Right cardiac atrium (tissue), 5 donors: ENCODE measurements around the gene VPS4B. TPM values are rescaled to one million over a fixed set of nuclear protein-coding genes. Genes with fewer than 3 reads are reported as not detected.
A peak's percentile ranks its signal among the peaks of the same experiment; 100 is the strongest.

ENCODE experiments used
- ATAC-seq, 2 donors: fragments of 200-7000 bp; cut with Tn5 transposase; one replicate each; pipeline versions ENCODE4 v1.8.0 to v1.9.1; 2020; ENCODE audit warnings: moderate library complexity in 2 of 2, mild to moderate bottlenecking in 1 of 2
- DNase-seq, 3 donors: peaks; one replicate each; pipeline ENCODE4 v3.0.0-alpha.2; 2020
- H3K27ac ChIP-seq: one replicate; pipeline ENCODE4 v1.5.1; 2013; ENCODE audit warnings: mild to moderate bottlenecking, low read length, control low read depth, moderate library complexity
- H3K27me3 ChIP-seq: one replicate; pipeline ENCODE4 v1.6.1; 2013; ENCODE audit not compliant: control insufficient read depth, insufficient read depth
- H3K4me1 ChIP-seq: one replicate; pipeline ENCODE4 v1.6.1; 2013; ENCODE audit warnings: low read length; ENCODE audit not compliant: control insufficient read depth, insufficient read depth
- H3K4me3 ChIP-seq: one replicate; pipeline ENCODE4 v1.5.1; 2013; ENCODE audit warnings: low read length, control low read depth
- H3K9me3 ChIP-seq: one replicate; pipeline ENCODE4 v1.6.1; 2013; ENCODE audit warnings: low read length; ENCODE audit not compliant: control insufficient read depth
- WGBS: extraction: QIAGEN DNeasy Blood & Tissue Kit; methylation state at CpG from one replicate; pipeline ENCODE4 v1.1.7; 2013; 5-methylcytosine and 5-hydroxymethylcytosine counted together
- intact Hi-C, 4 donors: fragments of 100-400 bp; cut with DNase I; formaldehyde crosslinking; loops; one replicate each; pipeline versions ENCODE4 v1.11.0 to v1.14.0; 2022 to 2023
- polyA plus RNA-seq: library from polyadenylated mRNA; stranded (reverse); fragments of 200-250 nt; gene quantifications from one replicate; pipeline ENCODE4 v1.2.3, GENCODE V29; 2013
- total RNA-seq, 4 donors: library from RNA; stranded (reverse); fragmentation: NEBNext Ultra II Directional; extraction: Animal tissue kit (Norgen Biotek cat#: 25700); gene quantifications; one replicate each; pipeline ENCODE4 v1.2.1, GENCODE V29; 2021
- donor health status: healthy with polysubstance abuse.
- donor health status: DM: no; HTN: yes; CAD: no.
- donor health status: DM: no; HTN: no; CAD: no.
- donor health status: DM: no; HTN: yes; CAD: no; lungs with severe emphysema.
- donor health status: DM: yes; HTN: yes; CAD: no.

Gene VPS4B
- total and polyA plus RNA-seq, 5 donors = 8.0 to 28.8 (median 27.2) TPM

DNA sequence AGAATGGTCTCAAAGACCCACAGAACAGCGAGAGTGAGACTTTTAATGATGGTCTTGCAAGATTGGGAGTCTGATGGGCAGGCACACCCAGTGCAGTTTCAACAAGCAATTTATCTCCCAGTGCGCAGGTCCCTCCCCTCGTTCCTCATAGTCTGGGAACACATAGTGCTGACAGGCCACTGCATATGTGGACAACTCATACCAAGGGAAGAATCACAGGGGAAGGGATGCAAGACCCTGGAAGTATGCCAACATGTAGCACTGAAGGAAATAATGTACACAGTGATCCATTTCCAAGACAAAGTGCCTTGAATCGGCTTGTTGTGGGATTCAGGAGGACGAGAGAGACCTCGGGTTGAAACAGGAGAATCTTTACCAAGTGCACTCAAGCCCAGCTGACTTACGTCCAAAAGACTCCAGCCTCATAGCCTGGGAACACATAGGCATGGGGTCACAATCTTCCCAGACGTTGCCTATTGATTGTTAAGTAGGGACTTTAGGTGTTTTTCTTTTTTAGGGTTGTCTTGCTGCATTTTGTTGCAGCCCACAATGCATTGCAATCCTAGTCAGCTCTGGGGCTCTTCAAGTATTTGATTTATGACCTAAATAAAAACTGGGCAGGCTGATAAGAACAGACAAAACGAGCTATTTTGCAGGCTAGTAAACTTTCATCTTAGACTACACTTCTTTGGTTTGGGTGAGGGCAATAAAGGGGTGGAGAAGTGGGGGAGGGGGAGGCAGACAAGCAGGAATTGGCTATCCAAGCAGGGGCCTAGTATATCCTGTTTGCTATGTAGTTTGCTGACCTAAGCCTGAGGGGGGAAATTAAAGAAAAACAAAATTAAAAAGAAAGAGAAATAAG is 29.8 kb upstream of the VPS4B start:
- ATAC-seq (peak; percentile 64 to 69), DNase-seq (peak in 1 of 3 donors; percentile 24)
- no peak overlapping the region for H3K4me3 ChIP-seq
- peak overlapping the region; percentile 31 for H3K27ac ChIP-seq
- WGBS = 37% methylated on average over 9 of the region's 9 CpGs
- no peaks in the 10 kb centered on the region for H3K9me3 ChIP-seq
- peaks cover 2% of the 10 kb centered on the region for H3K4me1 ChIP-seq
- no peaks in the 10 kb centered on the region for H3K27me3 ChIP-seq
- intact Hi-C loops = no loop called here

DNA sequence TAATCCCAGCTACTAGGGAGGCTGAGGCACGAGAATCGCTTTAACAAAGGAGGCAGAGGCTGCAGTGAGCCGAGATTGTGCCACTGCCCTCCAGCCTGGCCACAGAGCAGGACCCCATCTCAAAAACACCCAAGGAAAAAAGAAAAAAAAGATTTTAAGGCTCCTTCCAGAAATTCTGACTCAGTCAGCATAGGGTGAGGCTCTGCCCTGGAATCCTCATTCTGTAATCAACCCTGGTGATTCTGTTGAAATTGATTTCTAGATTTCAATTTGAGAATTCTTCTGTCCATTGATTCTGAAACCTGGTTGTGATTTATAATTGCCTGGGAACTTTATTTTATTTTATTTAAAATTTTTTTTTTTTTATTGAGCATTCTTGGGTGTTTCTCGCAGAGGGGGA is 27.1 kb upstream of the VPS4B start:
- intact Hi-C loops = loop anchor here in 1 of 4 donors (10.0 kb wide), 1 partner anchor 435 kb away; no protein-coding TSS in a partner anchor
- ATAC-seq (no peak), DNase-seq (no peak)
- H3K27ac ChIP-seq = no peak overlapping the region
- H3K4me1 ChIP-seq = peaks cover 2% of the 10 kb centered on the region
- 89% methylated on average over 4 of the region's 4 CpGs for WGBS
- H3K4me3 ChIP-seq = no peak overlapping the region
- no peaks in the 10 kb centered on the region for H3K9me3 ChIP-seq
- no peaks in the 10 kb centered on the region for H3K27me3 ChIP-seq

GRCh38 chr18:63447066-63447465 is 24.8 kb upstream of the VPS4B start:
- DNase-seq = no peak
- WGBS = 85% methylated on average over 5 of the region's 5 CpGs
- no peak for ATAC-seq
- Histone ChIP-seq H3K27ac (no peak overlapping the region), H3K27me3 (no peaks in the 10 kb centered on the region), H3K4me1 (peaks cover 2% of the 10 kb centered on the region), H3K9me3 (no peaks in the 10 kb centered on the region), H3K4me3 (no peak overlapping the region)
- intact Hi-C loops = loop anchor here in 1 of 4 donors (10.0 kb wide), 1 partner anchor 432 kb away; no protein-coding TSS in a partner anchor

DNA sequence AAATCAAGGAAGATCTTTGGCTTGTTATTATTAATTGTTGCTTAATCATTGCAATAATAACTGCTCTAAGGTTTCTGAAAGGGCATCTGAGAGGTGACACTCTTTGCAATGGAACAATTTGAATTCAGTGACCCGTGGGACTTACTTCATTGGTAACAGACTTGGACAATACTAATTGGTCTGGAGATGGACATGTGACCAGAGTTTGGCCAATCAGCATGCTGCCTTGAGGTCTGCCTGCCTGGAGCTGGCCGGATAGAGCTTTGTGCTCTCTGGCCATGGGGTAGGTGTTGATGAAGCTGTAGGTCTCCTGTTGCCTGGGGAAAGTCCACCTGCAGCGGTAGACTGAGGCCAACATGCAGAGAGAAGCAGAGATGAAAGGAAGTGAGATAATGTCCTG is 24.0 kb upstream of the VPS4B start:
- H3K27ac ChIP-seq = no peak overlapping the region
- no peak overlapping the region for H3K4me3 ChIP-seq
- intact Hi-C loops = loop anchor here in 1 of 4 donors (10.0 kb wide), 1 partner anchor 431 kb away; no protein-coding TSS in a partner anchor
- no peaks in the 10 kb centered on the region for H3K27me3 ChIP-seq
- no peaks in the 10 kb centered on the region for H3K4me1 ChIP-seq
- DNase-seq = no peak
- 95% methylated on average over 3 of the region's 3 CpGs for WGBS
- H3K9me3 ChIP-seq = no peaks in the 10 kb centered on the region
- ATAC-seq = no peak

DNA sequence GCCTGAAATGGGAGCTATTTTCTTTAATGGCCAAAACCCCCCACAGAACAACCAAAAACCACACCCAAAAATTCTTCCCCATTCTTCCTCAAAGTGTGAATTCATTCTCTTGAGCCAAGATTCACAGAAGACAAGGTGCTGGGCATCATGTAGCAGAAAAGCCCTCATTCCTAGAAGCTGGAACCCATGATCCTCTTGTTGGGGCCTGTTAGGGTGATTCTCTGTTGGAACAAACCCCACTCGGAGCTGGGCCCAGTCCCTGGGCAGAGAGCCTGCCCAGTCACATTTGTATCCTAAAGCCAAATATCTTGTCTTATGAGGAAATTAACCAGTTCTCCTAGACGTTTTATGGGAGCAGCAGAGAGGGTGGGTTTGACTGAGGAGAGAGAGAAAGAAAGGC is 22.8 kb upstream of the VPS4B start:
- WGBS = 42% methylated on average over 2 of the region's 2 CpGs
- H3K27ac ChIP-seq = peak overlapping the region; percentile 76
- no peak overlapping the region for H3K4me3 ChIP-seq
- ATAC-seq = peak; percentile 42 to 44
- H3K27me3 ChIP-seq = no peaks in the 10 kb centered on the region
- no peaks in the 10 kb centered on the region for H3K4me1 ChIP-seq
- no peak for DNase-seq
- intact Hi-C loops = loop anchor here in 1 of 4 donors (10.0 kb wide), 1 partner anchor 430 kb away; no protein-coding TSS in a partner anchor
- no peaks in the 10 kb centered on the region for H3K9me3 ChIP-seq

GRCh38 chr18:63444580-63444979 is 22.3 kb upstream of the VPS4B start:
- Histone ChIP-seq H3K27me3 (no peaks in the 10 kb centered on the region), H3K4me3 (no peak overlapping the region), H3K9me3 (no peaks in the 10 kb centered on the region), H3K4me1 (no peaks in the 10 kb centered on the region), H3K27ac (peak overlapping the region; percentile 76)
- DNase-seq = no peak
- intact Hi-C loops = loop anchor here in 3 of 4 donors (5.0 to 10.0 kb wide), 3 partner anchors 427 to 432 kb away; no protein-coding TSS in a partner anchor
- peak; percentile 72 to 78 for ATAC-seq
- 51% methylated on average over 6 of the region's 6 CpGs for WGBS

DNA sequence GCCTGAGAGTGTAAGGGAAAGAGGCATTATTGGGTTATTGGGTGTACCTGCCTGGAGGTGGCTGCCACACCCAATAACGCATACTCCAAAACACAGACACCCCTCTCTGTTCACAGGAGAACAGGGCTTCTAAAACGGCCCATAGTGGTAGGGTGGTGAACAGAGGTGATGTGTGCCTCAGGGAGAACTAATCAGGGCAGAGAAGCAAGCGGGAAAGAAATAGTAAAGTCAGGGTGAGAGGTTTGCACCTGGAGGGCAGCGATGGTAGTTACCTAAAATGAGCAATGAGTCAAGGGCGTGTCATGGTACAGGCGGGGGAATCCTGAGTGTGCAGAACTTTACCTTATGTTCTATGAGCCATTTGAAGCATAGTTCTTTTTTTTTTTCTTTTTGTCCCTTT is 21.6 kb upstream of the VPS4B start:
- no peak for ATAC-seq
- no peaks in the 10 kb centered on the region for H3K9me3 ChIP-seq
- no peaks in the 10 kb centered on the region for H3K4me1 ChIP-seq
- intact Hi-C loops = loop anchor here in 3 of 4 donors (5.0 to 10.0 kb wide), 3 partner anchors 427 to 432 kb away; no protein-coding TSS in a partner anchor
- no peak for DNase-seq
- H3K27me3 ChIP-seq = no peaks in the 10 kb centered on the region
- no peak overlapping the region for H3K27ac ChIP-seq
- H3K4me3 ChIP-seq = no peak overlapping the region
- 92% methylated on average over 6 of the region's 6 CpGs for WGBS

GRCh38 chr18:63440881-63441280 is 18.6 kb upstream of the VPS4B start:
- intact Hi-C loops = loop anchor here in 3 of 4 donors (5.0 to 10.0 kb wide), 3 partner anchors 424 to 429 kb away; no protein-coding TSS in a partner anchor
- Histone ChIP-seq H3K4me1 (no peaks in the 10 kb centered on the region), H3K4me3 (no peak overlapping the region), H3K27ac (no peak overlapping the region), H3K9me3 (no peaks in the 10 kb centered on the region), H3K27me3 (no peaks in the 10 kb centered on the region)
- ATAC-seq = no peak
- WGBS = 67% methylated on average over 5 of the region's 5 CpGs
- DNase-seq = no peak

GRCh38 chr18:63440219-63440618 is 17.9 kb upstream of the VPS4B start:
- ATAC-seq (peak; percentile 22 to 47), DNase-seq (peak in 2 of 3 donors; percentile 39 to 69)
- intact Hi-C loops = loop anchor here in 3 of 4 donors (5.0 to 10.0 kb wide), 3 partner anchors 423 to 428 kb away; no protein-coding TSS in a partner anchor
- Histone ChIP-seq H3K27ac (no peak overlapping the region), H3K9me3 (no peaks in the 10 kb centered on the region), H3K4me3 (no peak overlapping the region), H3K27me3 (no peaks in the 10 kb centered on the region), H3K4me1 (no peaks in the 10 kb centered on the region)
- 8% methylated on average over 1 of the region's 1 CpG for WGBS

- 3% methylated on average over 6 of the region's 6 CpGs for WGBS
- DNase-seq (no peak), ATAC-seq (peak; percentile 54 to 67)
- intact Hi-C loops = loop anchor here in 3 of 4 donors (5.0 to 10.0 kb wide), 6 partner anchors 95 to 422 kb away; no protein-coding TSS in a partner anchor
- H3K9me3 ChIP-seq = no peaks in the 10 kb centered on the region
- no peaks in the 10 kb centered on the region for H3K4me1 ChIP-seq
- H3K27ac ChIP-seq = no peak overlapping the region
- H3K27me3 ChIP-seq = no peaks in the 10 kb centered on the region
- H3K4me3 ChIP-seq = no peak overlapping the region
Measured at GRCh38 chr18:63439334-63439733, 17.1 kb upstream of the VPS4B start.

GRCh38 chr18:63438181-63438580 is 15.9 kb upstream of the VPS4B start:
- H3K27me3 ChIP-seq = no peaks in the 10 kb centered on the region
- no peak overlapping the region for H3K27ac ChIP-seq
- intact Hi-C loops = loop anchor here in 3 of 4 donors (5.0 to 10.0 kb wide), 6 partner anchors 93 to 421 kb away; no protein-coding TSS in a partner anchor
- no peaks in the 10 kb centered on the region for H3K9me3 ChIP-seq
- 44% methylated on average over 2 of the region's 2 CpGs for WGBS
- H3K4me1 ChIP-seq = no peaks in the 10 kb centered on the region
- DNase-seq = no peak
- ATAC-seq = no peak
- no peak overlapping the region for H3K4me3 ChIP-seq
